K562 (cell line): ENCODE measurements around the gene UGT3A2. TPM values are rescaled to one million over a fixed set of nuclear protein-coding genes. Genes with fewer than 3 reads are reported as not detected.

Experiments used
- ATAC-seq: fragments of 200-7000 bp; cut with Tn5 transposase; 3 replicates; pipeline ENCODE4 v1.9.1; 2020; ENCODE audit warnings: moderate library complexity
- BruUV-seq: library from RNA; stranded (reverse); fragments of 400-500 nt; replicated peaks from 2 replicates; lab custom pipeline; 2021; lab: Mats Ljungman, UMichigan
- CTCF ChIA-PET: fragments of 300-600 bp; formaldehyde crosslinking; extraction: SDS; loops from one replicate; lab custom pipeline; 2021; ENCODE audit warnings: low intra/inter-chr PET ratio; lab: Yijun Ruan, JAX
- POLR2A ChIA-PET: fragments of 300-600, 350-650 bp; sonication (Branson Sonifier 250); formaldehyde crosslinking; extraction: SDS; loops from one replicate; lab custom pipeline; 2021; ENCODE audit warnings: antibody characterized with exemption, inconsistent platforms; lab: Yijun Ruan, JAX
- DNase-seq, 4 experiments: peaks; one replicate each; pipeline versions ENCODE4 v3.0.0 to v3.0.0-alpha.2; 2011 to 2018; ENCODE audit warnings: low spot score in 3 of 4, mixed read lengths in 3 of 4; ENCODE audit errors: extremely low read depth in 1 of 4
- FAIRE-seq: peaks from 2 replicates; lab custom pipeline; 2011; peaks lifted over from hg19 to GRCh38; lab: Jason Lieb, UNC
- H2AFZ ChIP-seq: 2 replicates; pipeline ENCODE4 v1.6.0; 2011; ENCODE audit warnings: low read depth, low read length, control low read depth, inconsistent platforms
- H3K27ac ChIP-seq: fragments of 200-600 bp; 3 replicates; pipeline ENCODE4 v1.8.0; 2011; ENCODE audit warnings: low read depth, mild to moderate bottlenecking, control low read depth, inconsistent platforms, low read length, moderate library complexity, mixed read lengths; ENCODE audit errors: extremely low read depth
- H3K27me3 ChIP-seq, 2 experiments: fragments of 300-600 bp in 1 of 2; 2 replicates in 1 of 2; 3 replicates in 1 of 2; pipeline versions ENCODE4 v1.6.0 to v1.8.0; 2011; ENCODE audit warnings: inconsistent platforms in 2 of 2, low read length in 2 of 2, mild to moderate bottlenecking in 1 of 2, mixed read lengths in 1 of 2, moderate library complexity in 1 of 2; ENCODE audit not compliant: control insufficient read depth in 2 of 2, insufficient read depth in 2 of 2
- H3K36me3 ChIP-seq: fragments of 300-600 bp; 3 replicates; pipeline ENCODE4 v1.8.0; 2011; ENCODE audit warnings: mild to moderate bottlenecking, low read length, inconsistent platforms; ENCODE audit not compliant: control insufficient read depth, insufficient read depth
- H3K4me1 ChIP-seq, 2 experiments: fragments of 200-600 bp in 1 of 2; replicated peaks in 1 of 2; 2 replicates in 1 of 2; 3 replicates in 1 of 2; pipeline versions ENCODE4 v1.5.1 to v1.8.0; 2011; ENCODE audit warnings: inconsistent platforms in 2 of 2, low read length in 2 of 2, mild to moderate bottlenecking in 1 of 2, mixed read lengths in 1 of 2, moderate library complexity in 1 of 2; ENCODE audit not compliant: control insufficient read depth in 2 of 2, insufficient read depth in 2 of 2
- H3K4me2 ChIP-seq: 2 replicates; pipeline ENCODE4 v1.6.1; 2011; ENCODE audit warnings: low read length, control low read depth, inconsistent platforms, mixed read lengths; ENCODE audit not compliant: insufficient read depth
- H3K4me3 ChIP-seq: fragments of 200-600 bp; sonication (generic), shearing (Covaris generic); 2 replicates; pipeline ENCODE4 v1.5.1; 2016; ENCODE audit warnings: control low read depth, inconsistent platforms
- H3K79me2 ChIP-seq: fragments of 200-600 bp; 3 replicates; pipeline ENCODE4 v1.8.0; 2011; ENCODE audit warnings: low read length, inconsistent platforms; ENCODE audit not compliant: control insufficient read depth, insufficient read depth
- H3K9ac ChIP-seq, 2 experiments: 2 replicates each; pipeline versions ENCODE4 v1.6.0 to v1.6.1; 2011; ENCODE audit warnings: low read depth in 2 of 2, low read length in 2 of 2, control low read depth in 1 of 2, inconsistent platforms in 1 of 2, mild to moderate bottlenecking in 1 of 2, mixed read lengths in 1 of 2; ENCODE audit not compliant: insufficient read depth in 1 of 2
- H3K9me1 ChIP-seq: one replicate; pipeline ENCODE4 v1.6.0; 2011; ENCODE audit warnings: inconsistent platforms, mild to moderate bottlenecking, low read length, moderate library complexity; ENCODE audit not compliant: control insufficient read depth, insufficient read depth
- H3K9me3 ChIP-seq: replicated peaks from 2 replicates; pipeline ENCODE4 v1.5.1; 2011; ENCODE audit warnings: low read depth, low read length, inconsistent platforms; ENCODE audit not compliant: control insufficient read depth, insufficient read depth
- H4K20me1 ChIP-seq: replicated peaks from 2 replicates; pipeline ENCODE4 v1.6.1; 2011; ENCODE audit warnings: low read length, inconsistent platforms, mixed read lengths; ENCODE audit not compliant: control insufficient read depth, insufficient read depth
- GABPB2 ChIP-seq: fragments of 250-450 bp; sonication (Bioruptor Pico); conservative IDR thresholded peaks from 2 replicates; pipeline ENCODE4 v1.5.1; 2021; ENCODE audit warnings: mild to moderate bottlenecking
- KDM2B ChIP-seq: fragments of 250-450 bp; sonication (Bioruptor Pico); IDR thresholded peaks from 2 replicates; pipeline ENCODE4 v1.8.0; 2021; ENCODE audit warnings: mild to moderate bottlenecking, moderate library complexity
- MTF1 ChIP-seq: fragments of 250-450 bp; sonication (Bioruptor Pico); IDR thresholded peaks from 2 replicates; pipeline ENCODE4 v1.9.0; 2021; ENCODE audit warnings: moderate library complexity, mild to moderate bottlenecking, inconsistent platforms, borderline replicate concordance
- SETDB1 ChIP-seq: IDR thresholded peaks from one replicate; pipeline ENCODE4 v1.6.1; 2012; ENCODE audit warnings: low read length, control low read depth, inconsistent platforms
- SMAD2 ChIP-seq: fragments of 150-350 bp; IDR thresholded peaks from 2 replicates; pipeline ENCODE4 v1.6.1; 2014; ENCODE audit warnings: low read depth, mild to moderate bottlenecking, low read length
- STAT5B ChIP-seq: fragments of 250-450 bp; sonication (Bioruptor Pico); IDR thresholded peaks from 2 replicates; pipeline ENCODE4 v1.8.0; 2021; ENCODE audit warnings: mild to moderate bottlenecking, inconsistent platforms
- WGBS: fragments of 100-300 bp; shearing (Covaris generic); methylation state at CpG from one replicate; pipeline ENCODE4 v1.1.6; 2016; ENCODE audit warnings: low coverage, mixed read lengths; ENCODE audit not compliant: insufficient coverage; ENCODE audit errors: missing lambda C conversion rate; 5-methylcytosine and 5-hydroxymethylcytosine counted together
- in situ Hi-C: fragments of 300-500 bp; cut with MboI; formaldehyde crosslinking; loops from 4 replicates; pipeline ENCODE4 v1.15.0; 2018; ENCODE audit warnings: inconsistent platforms, mixed read lengths
- intact Hi-C: fragments of 100-400 bp; cut with micrococcal nuclease; formaldehyde crosslinking; loops from 2 replicates; pipeline ENCODE4 v1.14.2; 2022
- polyA plus RNA-seq, 8 experiments: library from polyadenylated mRNA; depleted of rRNA in 4 of 8; stranded (reverse) in 5 of 8; unstranded in 3 of 8; fragments of >200 nt; fragmentation: Nextera tagmentation in 2 of 8; fragmentation: Illumina TruSeq in 1 of 8; extraction: Ambion mirVana in 2 of 8; extraction: Trizol in 1 of 8; gene quantifications; 2 replicates each; pipeline versions ENCODE4 v1.2.1 to v1.2.3, GENCODE V29; 2011 to 2014; ENCODE audit warnings: inconsistent platforms in 1 of 8, missing spikeins in 1 of 8
- small RNA-seq: library from RNA; depleted of rRNA; stranded (forward); fragments of <200 nt; gene quantifications from one replicate; pipeline ENCODE3, GENCODE V24; 2014
- total RNA-seq, 7 experiments: library from RNA; depleted of rRNA in 6 of 7; stranded (reverse); fragments of >200 nt in 6 of 7; fragmentation: Illumina TruSeq in 2 of 7; extraction: Trizol in 2 of 7; gene quantifications; 2 replicates each; pipeline versions ENCODE4 v1.2.1 to v1.2.3, GENCODE V29; 2011 to 2021; ENCODE audit warnings: low replicate concordance in 1 of 7

Gene UGT3A2
- total and polyA plus RNA-seq, 9 of the 15 experiments (the other 6 are each of a cell fraction or from before 2014, with no cell fraction given) = not detected

DNA sequence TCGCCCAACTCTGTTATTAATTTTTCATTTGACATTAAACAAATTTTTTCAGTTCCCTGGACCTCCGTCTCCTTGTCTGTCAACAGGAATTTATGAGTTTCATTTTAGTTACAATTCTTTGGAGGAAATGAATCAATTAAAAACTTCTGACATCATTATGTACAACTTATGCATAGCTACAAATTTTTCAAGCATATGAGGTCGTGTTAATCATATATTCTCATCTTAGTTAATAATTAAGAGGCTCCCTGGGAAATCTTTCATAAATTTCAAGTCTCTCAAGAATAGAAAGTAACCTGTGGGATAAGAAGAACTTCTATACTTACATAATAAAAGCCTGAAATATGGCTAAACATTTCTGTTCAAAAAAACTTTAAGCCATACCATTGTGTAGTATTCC, 78.9 kb downstream of the UGT3A2 start:
- in situ Hi-C loops = no loop called here
- POLR2A ChIA-PET = interaction anchor here (0.6 kb wide), 1 partner anchor 10 kb away, joined by 3 read pairs; no protein-coding TSS in a partner anchor
- no peak for ATAC-seq
- no peak for DNase-seq
- Histone ChIP-seq H3K36me3 (no peaks in the 10 kb centered on the region), H4K20me1 (no peaks in the 10 kb centered on the region), H2AFZ (no peak overlapping the region), H3K9me1 (no peaks in the 10 kb centered on the region)
- WGBS = 0% methylated on average over 3 of the region's 3 CpGs
- no peak for TF ChIP-seq GABPB2 (CRISPR knock-in tag)
- no peak for TF ChIP-seq SMAD2
- no peak for TF ChIP-seq MTF1 (CRISPR knock-in tag)
- no peak for TF ChIP-seq KDM2B (CRISPR knock-in tag)
- no peak for TF ChIP-seq STAT5B
- TF ChIP-seq SETDB1 = no peak
- TF ChIP-seq, all 486 proteins: peak for 0
- intact Hi-C loops = no loop called here
- no peak for FAIRE-seq
- Histone ChIP-seq H3K9ac (no peak overlapping the region), H3K9me3 (no peaks in the 10 kb centered on the region), H3K27ac (no peak overlapping the region), H3K79me2 (no peaks in the 10 kb centered on the region), H3K27me3 (peaks cover 5 to 13% of the 10 kb centered on the region in 2 experiments; a peak in 4 of 5 replicates), H3K4me3 (no peak overlapping the region), H3K4me1 (no peaks in the 10 kb centered on the region), H3K4me2 (no peak overlapping the region)
- CTCF ChIA-PET = no interaction called here
- no TSS peak for BruUV-seq

Small RNAs within 50 kb of the gene (small RNA-seq; reads per million reads assigned to genes)
- gene AC016612.1 = not detected

Other genes starting within 250 kb of the UGT3A2 start
- gene IL7R, start 210.0 kb downstream of the UGT3A2 start, total RNA-seq (2014; rRNA removed) = not detected in 2 replicates
- 0.07 TPM in 1 of 2 replicates, not detected in the other for gene IL7R, start 210.0 kb downstream of the UGT3A2 start, total RNA-seq (2014; rRNA removed; fragmentation: Illumina TruSeq; extraction: Trizol)
- gene IL7R, start 210.0 kb downstream of the UGT3A2 start, total RNA-seq (2015; rRNA removed; fragmentation: Illumina TruSeq; extraction: Trizol) = 0.04 TPM in 1 of 2 replicates, not detected in the other
- gene IL7R, start 210.0 kb downstream of the UGT3A2 start, total RNA-seq (2021) = 0.98 and 1.1 TPM in 2 replicates
- 0.14 TPM in 1 of 2 replicates, not detected in the other for gene IL7R, start 210.0 kb downstream of the UGT3A2 start, polyA plus RNA-seq (2011; rRNA removed)
- gene IL7R, start 210.0 kb downstream of the UGT3A2 start, polyA plus RNA-seq (2014; fragmentation: Illumina TruSeq; extraction: Trizol) = 0.03 and 0.04 TPM in 2 replicates
- gene IL7R, start 210.0 kb downstream of the UGT3A2 start, polyA plus RNA-seq (2014; fragmentation: Nextera tagmentation; extraction: Ambion mirVana) = under 1 TPM in 1 of 2 experiments, not detected in 1; 0.11 TPM
- 0.03 TPM in 1 of 2 replicates, not detected in the other for gene IL7R, start 210.0 kb downstream of the UGT3A2 start, polyA plus RNA-seq (2014; rRNA removed)
- not detected in 2 replicates for gene CAPSL, start 128.3 kb downstream of the UGT3A2 start, total RNA-seq (2014; rRNA removed)
- not detected in 2 replicates for gene CAPSL, start 128.3 kb downstream of the UGT3A2 start, total RNA-seq (2014; rRNA removed; fragmentation: Illumina TruSeq; extraction: Trizol)
- gene CAPSL, start 128.3 kb downstream of the UGT3A2 start, total RNA-seq (2015; rRNA removed; fragmentation: Illumina TruSeq; extraction: Trizol) = not detected in 2 replicates
- gene CAPSL, start 128.3 kb downstream of the UGT3A2 start, total RNA-seq (2021) = not detected in 2 replicates
- not detected in 2 replicates for gene CAPSL, start 128.3 kb downstream of the UGT3A2 start, polyA plus RNA-seq (2011; rRNA removed)
- not detected in 2 replicates for gene CAPSL, start 128.3 kb downstream of the UGT3A2 start, polyA plus RNA-seq (2014; fragmentation: Illumina TruSeq; extraction: Trizol)
- gene CAPSL, start 128.3 kb downstream of the UGT3A2 start, polyA plus RNA-seq (2014; fragmentation: Nextera tagmentation; extraction: Ambion mirVana) = not detected
- gene CAPSL, start 128.3 kb downstream of the UGT3A2 start, polyA plus RNA-seq (2014; rRNA removed) = not detected in 2 replicates
- gene UGT3A1, start 75.5 kb downstream of the UGT3A2 start, total RNA-seq (2014; rRNA removed) = not detected in 2 replicates
- not detected in 2 replicates for gene UGT3A1, start 75.5 kb downstream of the UGT3A2 start, total RNA-seq (2014; rRNA removed; fragmentation: Illumina TruSeq; extraction: Trizol)
- gene UGT3A1, start 75.5 kb downstream of the UGT3A2 start, total RNA-seq (2015; rRNA removed; fragmentation: Illumina TruSeq; extraction: Trizol) = not detected in 2 replicates
- not detected in 2 replicates for gene UGT3A1, start 75.5 kb downstream of the UGT3A2 start, total RNA-seq (2021)
- gene UGT3A1, start 75.5 kb downstream of the UGT3A2 start, polyA plus RNA-seq (2011; rRNA removed) = not detected in 2 replicates
- not detected in 2 replicates for gene UGT3A1, start 75.5 kb downstream of the UGT3A2 start, polyA plus RNA-seq (2014; fragmentation: Illumina TruSeq; extraction: Trizol)
- not detected for gene UGT3A1, start 75.5 kb downstream of the UGT3A2 start, polyA plus RNA-seq (2014; fragmentation: Nextera tagmentation; extraction: Ambion mirVana)
- not detected in 2 replicates for gene UGT3A1, start 75.5 kb downstream of the UGT3A2 start, polyA plus RNA-seq (2014; rRNA removed)
- 10.9 and 24.2 TPM in 2 replicates for gene LMBRD2, start 85.0 kb upstream of the UGT3A2 start, total RNA-seq (2014; rRNA removed)
- gene LMBRD2, start 85.0 kb upstream of the UGT3A2 start, total RNA-seq (2014; rRNA removed; fragmentation: Illumina TruSeq; extraction: Trizol) = 13.4 and 18.0 TPM in 2 replicates
- 10.5 and 11.8 TPM in 2 replicates for gene LMBRD2, start 85.0 kb upstream of the UGT3A2 start, total RNA-seq (2015; rRNA removed; fragmentation: Illumina TruSeq; extraction: Trizol)
- 9.7 and 10.1 TPM in 2 replicates for gene LMBRD2, start 85.0 kb upstream of the UGT3A2 start, total RNA-seq (2021)
- 11.7 and 13.3 TPM in 2 replicates for gene LMBRD2, start 85.0 kb upstream of the UGT3A2 start, polyA plus RNA-seq (2011; rRNA removed)
- gene LMBRD2, start 85.0 kb upstream of the UGT3A2 start, polyA plus RNA-seq (2014; fragmentation: Illumina TruSeq; extraction: Trizol) = 6.6 and 10.3 TPM in 2 replicates
- 1 to 10 TPM; 2.1 to 3.3 TPM for gene LMBRD2, start 85.0 kb upstream of the UGT3A2 start, polyA plus RNA-seq (2014; fragmentation: Nextera tagmentation; extraction: Ambion mirVana)
- 7.5 and 10.6 TPM in 2 replicates for gene LMBRD2, start 85.0 kb upstream of the UGT3A2 start, polyA plus RNA-seq (2014; rRNA removed)
- 48.4 and 65.3 TPM in 2 replicates for gene SKP2, start 85.2 kb upstream of the UGT3A2 start, total RNA-seq (2014; rRNA removed)
- gene SKP2, start 85.2 kb upstream of the UGT3A2 start, total RNA-seq (2014; rRNA removed; fragmentation: Illumina TruSeq; extraction: Trizol) = 77.3 and 80.8 TPM in 2 replicates
- gene SKP2, start 85.2 kb upstream of the UGT3A2 start, total RNA-seq (2015; rRNA removed; fragmentation: Illumina TruSeq; extraction: Trizol) = 91.4 and 97.5 TPM in 2 replicates
- 88.6 and 103 TPM in 2 replicates for gene SKP2, start 85.2 kb upstream of the UGT3A2 start, total RNA-seq (2021)
- gene SKP2, start 85.2 kb upstream of the UGT3A2 start, polyA plus RNA-seq (2011; rRNA removed) = 81.4 and 84.4 TPM in 2 replicates
- 62.3 and 85.4 TPM in 2 replicates for gene SKP2, start 85.2 kb upstream of the UGT3A2 start, polyA plus RNA-seq (2014; fragmentation: Illumina TruSeq; extraction: Trizol)
- 10 to 100 TPM; 30.0 to 48.3 TPM for gene SKP2, start 85.2 kb upstream of the UGT3A2 start, polyA plus RNA-seq (2014; fragmentation: Nextera tagmentation; extraction: Ambion mirVana)
- 54.1 and 60.6 TPM in 2 replicates for gene SKP2, start 85.2 kb upstream of the UGT3A2 start, polyA plus RNA-seq (2014; rRNA removed)
- 24.0 and 27.6 TPM in 2 replicates for gene NADK2, start 175.0 kb upstream of the UGT3A2 start, total RNA-seq (2014; rRNA removed)
- 41.0 and 48.1 TPM in 2 replicates for gene NADK2, start 175.0 kb upstream of the UGT3A2 start, total RNA-seq (2014; rRNA removed; fragmentation: Illumina TruSeq; extraction: Trizol)
- 33.0 and 36.0 TPM in 2 replicates for gene NADK2, start 175.0 kb upstream of the UGT3A2 start, total RNA-seq (2015; rRNA removed; fragmentation: Illumina TruSeq; extraction: Trizol)
- gene NADK2, start 175.0 kb upstream of the UGT3A2 start, total RNA-seq (2021) = 31.8 and 34.6 TPM in 2 replicates
- gene NADK2, start 175.0 kb upstream of the UGT3A2 start, polyA plus RNA-seq (2011; rRNA removed) = 24.7 and 30.3 TPM in 2 replicates
- 21.0 and 21.9 TPM in 2 replicates for gene NADK2, start 175.0 kb upstream of the UGT3A2 start, polyA plus RNA-seq (2014; fragmentation: Illumina TruSeq; extraction: Trizol)
- gene NADK2, start 175.0 kb upstream of the UGT3A2 start, polyA plus RNA-seq (2014; fragmentation: Nextera tagmentation; extraction: Ambion mirVana) = 10 to 100 TPM; 10.6 to 11.0 TPM
- 20.6 and 21.8 TPM in 2 replicates for gene NADK2, start 175.0 kb upstream of the UGT3A2 start, polyA plus RNA-seq (2014; rRNA removed)
- not detected in 2 replicates for gene RANBP3L, start 235.0 kb upstream of the UGT3A2 start, total RNA-seq (2014; rRNA removed)
- gene RANBP3L, start 235.0 kb upstream of the UGT3A2 start, total RNA-seq (2014; rRNA removed; fragmentation: Illumina TruSeq; extraction: Trizol) = not detected in 2 replicates
- not detected in 2 replicates for gene RANBP3L, start 235.0 kb upstream of the UGT3A2 start, total RNA-seq (2015; rRNA removed; fragmentation: Illumina TruSeq; extraction: Trizol)
- gene RANBP3L, start 235.0 kb upstream of the UGT3A2 start, total RNA-seq (2021) = not detected in 2 replicates
- not detected in 2 replicates for gene RANBP3L, start 235.0 kb upstream of the UGT3A2 start, polyA plus RNA-seq (2011; rRNA removed)
- gene RANBP3L, start 235.0 kb upstream of the UGT3A2 start, polyA plus RNA-seq (2014; fragmentation: Illumina TruSeq; extraction: Trizol) = 0.04 TPM in 1 of 2 replicates, not detected in the other
- under 1 TPM; 0.01 to 0.06 TPM for gene RANBP3L, start 235.0 kb upstream of the UGT3A2 start, polyA plus RNA-seq (2014; fragmentation: Nextera tagmentation; extraction: Ambion mirVana)
- not detected in 2 replicates for gene RANBP3L, start 235.0 kb upstream of the UGT3A2 start, polyA plus RNA-seq (2014; rRNA removed)